GM23338 (cell line): Measurements from ENCODE around the gene RUVBL2. TPM values are rescaled to one million over a fixed set of nuclear protein-coding genes. Genes with fewer than 3 reads are reported as not detected.

Source experiments
- ATAC-seq: fragments of 200-7000 bp; cut with Tn5 transposase; 3 replicates; pipeline ENCODE4 v1.9.1; 2020
- DNase-seq: peaks from one replicate; pipeline ENCODE4 v3.0.0-alpha.2; 2015; ENCODE audit warnings: low spot score
- H2AFZ ChIP-seq: fragments of 200-600 bp; sonication (generic); 2 replicates; pipeline ENCODE4 v1.8.0; 2016; ENCODE audit warnings: antibody characterized with exemption, mild to moderate bottlenecking, moderate library complexity
- H3F3A ChIP-seq: fragments of 200-600 bp; sonication (generic); replicated peaks from 2 replicates; pipeline ENCODE4 v1.8.0; 2017; ENCODE audit warnings: antibody characterized with exemption, mixed run types, low read depth
- H3K27ac ChIP-seq: fragments of 200-600 bp; sonication (generic); 2 replicates; pipeline ENCODE4 v1.6.1; 2016; ENCODE audit warnings: low read depth
- H3K27me3 ChIP-seq: fragments of 200-600 bp; sonication (generic); 2 replicates; pipeline ENCODE4 v1.8.0; 2016; ENCODE audit warnings: mild to moderate bottlenecking, mixed run types, moderate library complexity; ENCODE audit not compliant: insufficient read depth
- H3K36me3 ChIP-seq: fragments of 200-600 bp; sonication (generic); 2 replicates; pipeline ENCODE4 v1.8.0; 2016; ENCODE audit warnings: mild to moderate bottlenecking; ENCODE audit not compliant: insufficient read depth
- H3K4me1 ChIP-seq: fragments of 200-600 bp; sonication (generic); 2 replicates; pipeline ENCODE4 v1.8.0; 2016; ENCODE audit warnings: mild to moderate bottlenecking, moderate library complexity; ENCODE audit not compliant: insufficient read depth
- H3K4me2 ChIP-seq: fragments of 200-600 bp; sonication (generic); 2 replicates; pipeline ENCODE4 v1.7.1; 2017; ENCODE audit warnings: mixed run types
- H3K4me3 ChIP-seq: fragments of 200-600 bp; sonication (generic); 2 replicates; pipeline ENCODE4 v1.6.1; 2016; ENCODE audit warnings: mixed run types
- H3K79me2 ChIP-seq: fragments of 200-600 bp; sonication (generic); replicated peaks from 2 replicates; pipeline ENCODE4 v1.8.0; 2017; ENCODE audit warnings: mild to moderate bottlenecking; ENCODE audit not compliant: insufficient read depth
- H3K9me2 ChIP-seq: fragments of 200-600 bp; sonication (generic); 2 replicates; pipeline ENCODE4 v1.8.0; 2017; ENCODE audit not compliant: insufficient read depth
- H4K20me1 ChIP-seq: fragments of 200-600 bp; sonication (generic); replicated peaks from 2 replicates; pipeline ENCODE4 v1.8.0; 2017; ENCODE audit warnings: mild to moderate bottlenecking; ENCODE audit not compliant: insufficient read depth
- H3K27ac Mint-ChIP-seq: 2 replicates; pipeline ENCODE4 v1.8.0; 2020; ENCODE audit warnings: inconsistent platforms, mild to moderate bottlenecking, moderate library complexity, mixed read lengths
- H3K27me3 Mint-ChIP-seq: 3 replicates; pipeline ENCODE4 v1.8.0; 2022; ENCODE audit warnings: low read depth, mild to moderate bottlenecking, moderate library complexity, mixed read lengths, inconsistent platforms; ENCODE audit not compliant: insufficient read depth, poor library complexity
- H3K36me3 Mint-ChIP-seq: 3 replicates; pipeline ENCODE4 v1.8.0; 2021; ENCODE audit warnings: low read depth, mild to moderate bottlenecking, inconsistent platforms, moderate library complexity, mixed read lengths
- H3K4me1 Mint-ChIP-seq: 3 replicates; pipeline ENCODE4 v1.8.0; 2020; ENCODE audit warnings: mild to moderate bottlenecking, inconsistent platforms, mixed read lengths
- H3K4me3 Mint-ChIP-seq: 3 replicates; pipeline ENCODE4 v1.8.0; 2021; ENCODE audit warnings: moderate library complexity, mild to moderate bottlenecking, inconsistent platforms, mixed read lengths
- H3K9me3 Mint-ChIP-seq: 3 replicates; pipeline ENCODE4 v1.8.0; 2020; ENCODE audit warnings: moderate library complexity, mild to moderate bottlenecking, inconsistent platforms, mixed read lengths
- CREB1 ChIP-seq: fragments of 250-450 bp; sonication (Bioruptor Pico); IDR thresholded peaks from 2 replicates; pipeline ENCODE4 v1.5.0; 2020; ENCODE audit warnings: low read depth, mild to moderate bottlenecking, moderate library complexity
- EZH2 ChIP-seq: fragments of 200-600 bp; sonication (generic); IDR thresholded peaks from one replicate; pipeline ENCODE4 v1.8.0; 2017; ENCODE audit warnings: antibody characterized with exemption, mild to moderate bottlenecking, low read depth; ENCODE audit not compliant: unreplicated experiment
- EZH2phosphoT487 ChIP-seq: fragments of 200-600 bp; sonication (generic); IDR thresholded peaks from one replicate; pipeline ENCODE4 v1.8.1; 2018; ENCODE audit warnings: antibody characterized with exemption; ENCODE audit not compliant: unreplicated experiment
- JUNB ChIP-seq: IDR thresholded peaks from one replicate; pipeline ENCODE4 v1.6.1; 2016; ENCODE audit warnings: antibody characterized with exemption; ENCODE audit not compliant: unreplicated experiment
- NANOG ChIP-seq: IDR thresholded peaks from 2 replicates; pipeline ENCODE4 v1.6.1; 2016; ENCODE audit warnings: antibody characterized with exemption, borderline replicate concordance
- POLR2AphosphoS5 ChIP-seq: IDR thresholded peaks from 2 replicates; pipeline ENCODE4 v1.6.1; 2016; ENCODE audit warnings: antibody characterized with exemption, low read depth
- STAT1 ChIP-seq: IDR thresholded peaks from one replicate; pipeline ENCODE4 v1.6.1; 2016; ENCODE audit warnings: antibody characterized with exemption; ENCODE audit not compliant: unreplicated experiment
- ZNF114 ChIP-seq: fragments of 250-450 bp; sonication (Bioruptor Pico); IDR thresholded peaks from 2 replicates; pipeline ENCODE4 v1.5.0; 2020; ENCODE audit warnings: mild to moderate bottlenecking, moderate library complexity
- ZNF331 ChIP-seq: fragments of 250-450 bp; sonication (Bioruptor Pico); IDR thresholded peaks from 2 replicates; pipeline ENCODE4 v1.5.0; 2020; ENCODE audit warnings: low read depth, mild to moderate bottlenecking, moderate library complexity
- polyA plus RNA-seq: library from polyadenylated mRNA; unstranded; fragments of >200 nt; fragmentation: Nextera tagmentation; extraction: Ambion mirVana; gene quantifications from 2 replicates; pipeline ENCODE4 v1.2.1, GENCODE V29; 2016
- total RNA-seq: library from RNA; depleted of rRNA; stranded (reverse); fragments of >200 nt; shearing (Covaris generic); gene quantifications from 2 replicates; pipeline ENCODE4 v1.2.3, GENCODE V29; 2014
- TF ChIP-seq, protein P1 (sequence below): IDR thresholded peaks from 2 replicates; pipeline ENCODE4 v1.6.1; 2016; ENCODE audit warnings: antibody characterized with exemption
- TF ChIP-seq, protein P2 (sequence below): IDR thresholded peaks from one replicate; pipeline ENCODE4 v1.6.1; 2018; ENCODE audit warnings: antibody characterized with exemption; ENCODE audit not compliant: unreplicated experiment
- TF ChIP-seq, protein P3 (sequence below), 2 experiments: fragments of 200-600 bp in 1 of 2; sonication (generic) in 1 of 2; conservative IDR thresholded peaks; 2 replicates each; pipeline versions ENCODE4 v1.5.1 to v1.6.1; 2016 to 2017; ENCODE audit warnings: antibody characterized with exemption in 2 of 2, low read depth in 2 of 2, mild to moderate bottlenecking in 2 of 2, moderate library complexity in 1 of 2
- TF ChIP-seq, protein P4 (sequence below): fragments of 250-450 bp; sonication (Bioruptor Pico); IDR thresholded peaks from 2 replicates; pipeline ENCODE4 v1.5.0; 2020; ENCODE audit warnings: mild to moderate bottlenecking, moderate library complexity

Gene RUVBL2
- total and polyA plus RNA-seq, 2 experiments from 2014 or later: 196 to 252 TPM

- Mint-ChIP-seq H3K36me3 (peaks cover 55% of the 10 kb centered on the region), H3K27me3 (peaks cover 50% of the 10 kb centered on the region), H3K27ac (no peak overlapping the region), H3K9me3 (peaks cover 15% of the 10 kb centered on the region), H3K4me1 (peaks cover 30% of the 10 kb centered on the region), H3K4me3 (0 out of 3 replicates have a peak overlapping the region, but pooled peaks have one; percentile 95)
- Histone ChIP-seq H3K9me2 (no peaks in the 10 kb centered on the region), H3K4me2 (no peak overlapping the region), H3K4me3 (no peak overlapping the region), H3K4me1 (peaks cover 16% of the 10 kb centered on the region), H3K36me3 (peaks cover 13% of the 10 kb centered on the region), H3F3A (peaks cover 50% of the 10 kb centered on the region), H4K20me1 (peaks cover 11% of the 10 kb centered on the region), H3K27me3 (no peaks in the 10 kb centered on the region), H2AFZ (no peak overlapping the region), H3K27ac (no peak overlapping the region), H3K79me2 (peaks cover 24% of the 10 kb centered on the region)
- ATAC-seq (no peak), DNase-seq (no peak)
- TF ChIP-seq, protein P1, sequence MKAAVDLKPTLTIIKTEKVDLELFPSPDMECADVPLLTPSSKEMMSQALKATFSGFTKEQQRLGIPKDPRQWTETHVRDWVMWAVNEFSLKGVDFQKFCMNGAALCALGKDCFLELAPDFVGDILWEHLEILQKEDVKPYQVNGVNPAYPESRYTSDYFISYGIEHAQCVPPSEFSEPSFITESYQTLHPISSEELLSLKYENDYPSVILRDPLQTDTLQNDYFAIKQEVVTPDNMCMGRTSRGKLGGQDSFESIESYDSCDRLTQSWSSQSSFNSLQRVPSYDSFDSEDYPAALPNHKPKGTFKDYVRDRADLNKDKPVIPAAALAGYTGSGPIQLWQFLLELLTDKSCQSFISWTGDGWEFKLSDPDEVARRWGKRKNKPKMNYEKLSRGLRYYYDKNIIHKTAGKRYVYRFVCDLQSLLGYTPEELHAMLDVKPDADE: no peak
- TF ChIP-seq NANOG: no peak
- TF ChIP-seq, protein P2, sequence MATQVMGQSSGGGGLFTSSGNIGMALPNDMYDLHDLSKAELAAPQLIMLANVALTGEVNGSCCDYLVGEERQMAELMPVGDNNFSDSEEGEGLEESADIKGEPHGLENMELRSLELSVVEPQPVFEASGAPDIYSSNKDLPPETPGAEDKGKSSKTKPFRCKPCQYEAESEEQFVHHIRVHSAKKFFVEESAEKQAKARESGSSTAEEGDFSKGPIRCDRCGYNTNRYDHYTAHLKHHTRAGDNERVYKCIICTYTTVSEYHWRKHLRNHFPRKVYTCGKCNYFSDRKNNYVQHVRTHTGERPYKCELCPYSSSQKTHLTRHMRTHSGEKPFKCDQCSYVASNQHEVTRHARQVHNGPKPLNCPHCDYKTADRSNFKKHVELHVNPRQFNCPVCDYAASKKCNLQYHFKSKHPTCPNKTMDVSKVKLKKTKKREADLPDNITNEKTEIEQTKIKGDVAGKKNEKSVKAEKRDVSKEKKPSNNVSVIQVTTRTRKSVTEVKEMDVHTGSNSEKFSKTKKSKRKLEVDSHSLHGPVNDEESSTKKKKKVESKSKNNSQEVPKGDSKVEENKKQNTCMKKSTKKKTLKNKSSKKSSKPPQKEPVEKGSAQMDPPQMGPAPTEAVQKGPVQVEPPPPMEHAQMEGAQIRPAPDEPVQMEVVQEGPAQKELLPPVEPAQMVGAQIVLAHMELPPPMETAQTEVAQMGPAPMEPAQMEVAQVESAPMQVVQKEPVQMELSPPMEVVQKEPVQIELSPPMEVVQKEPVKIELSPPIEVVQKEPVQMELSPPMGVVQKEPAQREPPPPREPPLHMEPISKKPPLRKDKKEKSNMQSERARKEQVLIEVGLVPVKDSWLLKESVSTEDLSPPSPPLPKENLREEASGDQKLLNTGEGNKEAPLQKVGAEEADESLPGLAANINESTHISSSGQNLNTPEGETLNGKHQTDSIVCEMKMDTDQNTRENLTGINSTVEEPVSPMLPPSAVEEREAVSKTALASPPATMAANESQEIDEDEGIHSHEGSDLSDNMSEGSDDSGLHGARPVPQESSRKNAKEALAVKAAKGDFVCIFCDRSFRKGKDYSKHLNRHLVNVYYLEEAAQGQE: no peak
- no peak for TF ChIP-seq ZNF114 (CRISPR knock-in tag)
- no peak for TF ChIP-seq ZNF331 (CRISPR knock-in tag)
- no peak for TF ChIP-seq CREB1 (CRISPR knock-in tag)
- no peak for TF ChIP-seq EZH2
- TF ChIP-seq, protein P3, sequence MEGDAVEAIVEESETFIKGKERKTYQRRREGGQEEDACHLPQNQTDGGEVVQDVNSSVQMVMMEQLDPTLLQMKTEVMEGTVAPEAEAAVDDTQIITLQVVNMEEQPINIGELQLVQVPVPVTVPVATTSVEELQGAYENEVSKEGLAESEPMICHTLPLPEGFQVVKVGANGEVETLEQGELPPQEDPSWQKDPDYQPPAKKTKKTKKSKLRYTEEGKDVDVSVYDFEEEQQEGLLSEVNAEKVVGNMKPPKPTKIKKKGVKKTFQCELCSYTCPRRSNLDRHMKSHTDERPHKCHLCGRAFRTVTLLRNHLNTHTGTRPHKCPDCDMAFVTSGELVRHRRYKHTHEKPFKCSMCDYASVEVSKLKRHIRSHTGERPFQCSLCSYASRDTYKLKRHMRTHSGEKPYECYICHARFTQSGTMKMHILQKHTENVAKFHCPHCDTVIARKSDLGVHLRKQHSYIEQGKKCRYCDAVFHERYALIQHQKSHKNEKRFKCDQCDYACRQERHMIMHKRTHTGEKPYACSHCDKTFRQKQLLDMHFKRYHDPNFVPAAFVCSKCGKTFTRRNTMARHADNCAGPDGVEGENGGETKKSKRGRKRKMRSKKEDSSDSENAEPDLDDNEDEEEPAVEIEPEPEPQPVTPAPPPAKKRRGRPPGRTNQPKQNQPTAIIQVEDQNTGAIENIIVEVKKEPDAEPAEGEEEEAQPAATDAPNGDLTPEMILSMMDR (conservative IDR thresholded peaks at IDR 0.05; ENCODE audit: low read depth in 2 of 2): no peak
- TF ChIP-seq, protein P4, sequence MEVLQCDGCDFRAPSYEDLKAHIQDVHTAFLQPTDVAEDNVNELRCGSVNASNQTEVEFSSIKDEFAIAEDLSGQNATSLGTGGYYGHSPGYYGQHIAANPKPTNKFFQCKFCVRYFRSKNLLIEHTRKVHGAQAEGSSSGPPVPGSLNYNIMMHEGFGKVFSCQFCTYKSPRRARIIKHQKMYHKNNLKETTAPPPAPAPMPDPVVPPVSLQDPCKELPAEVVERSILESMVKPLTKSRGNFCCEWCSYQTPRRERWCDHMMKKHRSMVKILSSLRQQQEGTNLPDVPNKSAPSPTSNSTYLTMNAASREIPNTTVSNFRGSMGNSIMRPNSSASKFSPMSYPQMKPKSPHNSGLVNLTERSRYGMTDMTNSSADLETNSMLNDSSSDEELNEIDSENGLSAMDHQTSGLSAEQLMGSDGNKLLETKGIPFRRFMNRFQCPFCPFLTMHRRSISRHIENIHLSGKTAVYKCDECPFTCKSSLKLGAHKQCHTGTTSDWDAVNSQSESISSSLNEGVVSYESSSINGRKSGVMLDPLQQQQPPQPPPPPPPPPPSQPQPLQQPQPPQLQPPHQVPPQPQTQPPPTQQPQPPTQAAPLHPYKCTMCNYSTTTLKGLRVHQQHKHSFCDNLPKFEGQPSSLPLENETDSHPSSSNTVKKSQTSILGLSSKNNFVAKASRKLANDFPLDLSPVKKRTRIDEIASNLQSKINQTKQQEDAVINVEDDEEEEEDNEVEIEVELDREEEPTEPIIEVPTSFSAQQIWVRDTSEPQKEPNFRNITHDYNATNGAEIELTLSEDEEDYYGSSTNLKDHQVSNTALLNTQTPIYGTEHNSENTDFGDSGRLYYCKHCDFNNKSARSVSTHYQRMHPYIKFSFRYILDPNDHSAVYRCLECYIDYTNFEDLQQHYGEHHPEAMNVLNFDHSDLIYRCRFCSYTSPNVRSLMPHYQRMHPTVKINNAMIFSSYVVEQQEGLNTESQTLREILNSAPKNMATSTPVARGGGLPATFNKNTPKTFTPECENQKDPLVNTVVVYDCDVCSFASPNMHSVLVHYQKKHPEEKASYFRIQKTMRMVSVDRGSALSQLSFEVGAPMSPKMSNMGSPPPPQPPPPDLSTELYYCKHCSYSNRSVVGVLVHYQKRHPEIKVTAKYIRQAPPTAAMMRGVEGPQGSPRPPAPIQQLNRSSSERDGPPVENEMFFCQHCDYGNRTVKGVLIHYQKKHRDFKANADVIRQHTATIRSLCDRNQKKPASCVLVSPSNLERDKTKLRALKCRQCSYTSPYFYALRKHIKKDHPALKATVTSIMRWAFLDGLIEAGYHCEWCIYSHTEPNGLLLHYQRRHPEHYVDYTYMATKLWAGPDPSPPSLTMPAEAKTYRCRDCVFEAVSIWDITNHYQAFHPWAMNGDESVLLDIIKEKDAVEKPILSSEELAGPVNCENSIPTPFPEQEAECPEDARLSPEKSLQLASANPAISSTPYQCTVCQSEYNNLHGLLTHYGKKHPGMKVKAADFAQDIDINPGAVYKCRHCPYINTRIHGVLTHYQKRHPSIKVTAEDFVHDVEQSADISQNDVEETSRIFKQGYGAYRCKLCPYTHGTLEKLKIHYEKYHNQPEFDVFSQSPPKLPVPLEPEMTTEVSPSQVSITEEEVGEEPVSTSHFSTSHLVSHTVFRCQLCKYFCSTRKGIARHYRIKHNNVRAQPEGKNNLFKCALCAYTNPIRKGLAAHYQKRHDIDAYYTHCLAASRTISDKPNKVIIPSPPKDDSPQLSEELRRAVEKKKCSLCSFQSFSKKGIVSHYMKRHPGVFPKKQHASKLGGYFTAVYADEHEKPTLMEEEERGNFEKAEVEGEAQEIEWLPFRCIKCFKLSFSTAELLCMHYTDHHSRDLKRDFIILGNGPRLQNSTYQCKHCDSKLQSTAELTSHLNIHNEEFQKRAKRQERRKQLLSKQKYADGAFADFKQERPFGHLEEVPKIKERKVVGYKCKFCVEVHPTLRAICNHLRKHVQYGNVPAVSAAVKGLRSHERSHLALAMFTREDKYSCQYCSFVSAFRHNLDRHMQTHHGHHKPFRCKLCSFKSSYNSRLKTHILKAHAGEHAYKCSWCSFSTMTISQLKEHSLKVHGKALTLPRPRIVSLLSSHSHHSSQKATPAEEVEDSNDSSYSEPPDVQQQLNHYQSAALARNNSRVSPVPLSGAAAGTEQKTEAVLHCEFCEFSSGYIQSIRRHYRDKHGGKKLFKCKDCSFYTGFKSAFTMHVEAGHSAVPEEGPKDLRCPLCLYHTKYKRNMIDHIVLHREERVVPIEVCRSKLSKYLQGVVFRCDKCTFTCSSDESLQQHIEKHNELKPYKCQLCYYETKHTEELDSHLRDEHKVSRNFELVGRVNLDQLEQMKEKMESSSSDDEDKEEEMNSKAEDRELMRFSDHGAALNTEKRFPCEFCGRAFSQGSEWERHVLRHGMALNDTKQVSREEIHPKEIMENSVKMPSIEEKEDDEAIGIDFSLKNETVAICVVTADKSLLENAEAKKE (CRISPR knock-in tag): no peak
- no peak for TF ChIP-seq EZH2phosphoT487
- TF ChIP-seq POLR2AphosphoS5: no peak
- no peak for TF ChIP-seq STAT1
- no peak for TF ChIP-seq JUNB
Observed at GRCh38 chr19:48968179-48968661, 25.5 kb upstream of the RUVBL2 start.
